ENCODE measurements around the gene PDE4B. TPM values are rescaled to one million over a fixed set of nuclear protein-coding genes. Genes with fewer than 3 reads are reported as not detected.

The PDE4B gene
- total and polyA plus RNA-seq, 12 donors: 2.0 to 63.2 (median 15.3) TPM

- peaks cover 0 to 22% (median 0%) of the 10 kb centered on the region in 11 donors for H3K9me3 ChIP-seq
- TF ChIP-seq, protein P1, sequence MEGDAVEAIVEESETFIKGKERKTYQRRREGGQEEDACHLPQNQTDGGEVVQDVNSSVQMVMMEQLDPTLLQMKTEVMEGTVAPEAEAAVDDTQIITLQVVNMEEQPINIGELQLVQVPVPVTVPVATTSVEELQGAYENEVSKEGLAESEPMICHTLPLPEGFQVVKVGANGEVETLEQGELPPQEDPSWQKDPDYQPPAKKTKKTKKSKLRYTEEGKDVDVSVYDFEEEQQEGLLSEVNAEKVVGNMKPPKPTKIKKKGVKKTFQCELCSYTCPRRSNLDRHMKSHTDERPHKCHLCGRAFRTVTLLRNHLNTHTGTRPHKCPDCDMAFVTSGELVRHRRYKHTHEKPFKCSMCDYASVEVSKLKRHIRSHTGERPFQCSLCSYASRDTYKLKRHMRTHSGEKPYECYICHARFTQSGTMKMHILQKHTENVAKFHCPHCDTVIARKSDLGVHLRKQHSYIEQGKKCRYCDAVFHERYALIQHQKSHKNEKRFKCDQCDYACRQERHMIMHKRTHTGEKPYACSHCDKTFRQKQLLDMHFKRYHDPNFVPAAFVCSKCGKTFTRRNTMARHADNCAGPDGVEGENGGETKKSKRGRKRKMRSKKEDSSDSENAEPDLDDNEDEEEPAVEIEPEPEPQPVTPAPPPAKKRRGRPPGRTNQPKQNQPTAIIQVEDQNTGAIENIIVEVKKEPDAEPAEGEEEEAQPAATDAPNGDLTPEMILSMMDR (IDR thresholded peaks at IDR 0.05): no peak
- DNase-seq (no peak), ATAC-seq (no peak)
- intact Hi-C loops (cut with DNase I): no loop called here
- no peak overlapping the region for H3K4me3 ChIP-seq
- no peak overlapping the region for H3K27ac ChIP-seq
- H3K4me1 ChIP-seq: no peaks in the 10 kb centered on the region
- 70 to 72% methylated on average over 2 of the region's 2 CpGs for WGBS, 2 donors
- H3K27me3 ChIP-seq: peaks cover 0 to 6% (median 0%) of the 10 kb centered on the region in 7 donors
- H3K36me3 ChIP-seq: no peaks in the 10 kb centered on the region
These were observed 178.9 kb downstream of the PDE4B start for GRCh38 chr1:65971547-65971946.

DNA sequence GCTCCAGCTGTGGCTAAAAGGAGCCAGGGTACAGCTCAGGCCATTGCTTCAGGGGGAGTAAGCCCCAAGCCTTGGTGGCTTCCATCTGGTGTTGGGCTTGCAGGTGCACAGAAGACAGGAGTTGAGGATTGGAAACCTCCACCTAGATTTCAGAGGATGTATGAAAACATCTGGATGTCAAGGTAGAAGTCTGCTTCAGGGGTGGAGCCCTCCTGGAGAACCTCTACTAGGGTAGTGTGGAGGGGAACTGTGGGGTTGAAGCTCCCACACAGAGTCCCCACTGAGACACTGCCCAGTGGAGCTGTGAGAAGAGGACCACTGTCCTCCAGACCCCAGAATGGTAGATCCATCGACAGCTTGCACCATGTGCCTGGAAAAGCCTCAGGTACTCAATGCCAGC lies 183.0 kb downstream of the PDE4B start:
- H3K36me3 ChIP-seq: no peaks in the 10 kb centered on the region
- 83 to 86% methylated on average over 1 of the region's 1 CpG for WGBS, 2 donors
- no peak overlapping the region for H3K27ac ChIP-seq
- H3K9me3 ChIP-seq: peaks cover 0 to 23% (median 0%) of the 10 kb centered on the region in 11 donors
- intact Hi-C loops (cut with DNase I): no loop called here
- no peak overlapping the region for H3K4me3 ChIP-seq
- no peaks in the 10 kb centered on the region for H3K4me1 ChIP-seq
- TF ChIP-seq, protein P1 (IDR thresholded peaks at IDR 0.05): no peak
- no peak for DNase-seq
- no peak for ATAC-seq
- H3K27me3 ChIP-seq: peaks cover 0 to 6% (median 0%) of the 10 kb centered on the region in 7 donors

GRCh38 chr1:65979136-65980044 lies 186.7 kb downstream of the PDE4B start:
- Histone ChIP-seq H3K36me3 (no peaks in the 10 kb centered on the region), H3K4me1 (no peaks in the 10 kb centered on the region), H3K4me3 (no peak overlapping the region), H3K9me3 (peaks cover 0 to 23% (median 0%) of the 10 kb centered on the region in 11 donors), H3K27me3 (peaks cover 0 to 11% (median 0%) of the 10 kb centered on the region in 7 donors), H3K27ac (no peak overlapping the region)
- DNase-seq (no peak), ATAC-seq (no peak)
- intact Hi-C loops (cut with DNase I): no loop called here
- TF ChIP-seq, protein P1 (IDR thresholded peaks at IDR 0.05): no peak
- WGBS, 2 donors: 63 to 64% methylated on average over 7 of the region's 7 CpGs

DNA sequence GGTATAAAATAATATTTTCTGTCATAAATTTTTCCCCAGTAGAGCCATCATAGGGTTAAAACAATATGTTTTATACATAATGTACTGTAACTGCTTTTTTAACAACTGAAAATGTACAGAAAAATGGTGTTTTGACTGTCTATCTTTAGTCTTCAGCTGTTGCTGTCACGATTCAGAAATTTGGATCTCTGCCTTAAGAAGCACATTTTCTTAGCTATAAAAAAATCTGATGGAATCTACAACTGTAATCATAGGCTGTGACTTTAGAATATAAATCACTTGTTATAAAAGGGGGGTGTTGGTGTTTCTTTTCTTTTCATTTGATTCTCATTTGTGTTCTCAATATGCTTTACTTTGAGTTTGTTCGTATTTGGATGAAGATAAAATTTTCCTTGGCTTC lies 187.5 kb downstream of the PDE4B start:
- no peak for DNase-seq
- no peak for ATAC-seq
- no peak overlapping the region for H3K27ac ChIP-seq
- H3K36me3 ChIP-seq: no peaks in the 10 kb centered on the region
- peaks cover 0 to 19% (median 0%) of the 10 kb centered on the region in 11 donors for H3K9me3 ChIP-seq
- H3K4me1 ChIP-seq: no peaks in the 10 kb centered on the region
- peaks cover 0 to 12% (median 0%) of the 10 kb centered on the region in 7 donors for H3K27me3 ChIP-seq
- intact Hi-C loops (cut with DNase I): no loop called here
- 67 to 79% methylated on average over 2 of the region's 2 CpGs for WGBS, 2 donors
- H3K4me3 ChIP-seq: no peak overlapping the region
- TF ChIP-seq, protein P1 (IDR thresholded peaks at IDR 0.05): no peak
